B cell (primary cell): Measurements from ENCODE around the gene UBQLN2. TPM values are rescaled to one million over a fixed set of nuclear protein-coding genes. Genes with fewer than 3 reads are reported as not detected.

ENCODE experiments used
- ATAC-seq: fragments of 200-7000 bp; cut with Tn5 transposase; one replicate; pipeline ENCODE4 v1.10.0; 2021; ENCODE audit warnings: low read depth, mild to moderate bottlenecking, moderate number of reproducible peaks, moderate library complexity
- CTCF ChIA-PET: fragments of 350-600 bp; sonication (Branson Sonifier 250); formaldehyde crosslinking; loops from one replicate; lab custom pipeline; 2021; ENCODE audit warnings: antibody characterized with exemption, inconsistent platforms; lab: Charles Lee
- POLR2A ChIA-PET: fragments of 350-600 bp; sonication (Branson Sonifier 250); formaldehyde crosslinking; loops from one replicate; lab custom pipeline; 2021; ENCODE audit warnings: antibody characterized with exemption; lab: Charles Lee
- DNase-seq: peaks from one replicate; pipeline ENCODE4 v3.0.0; 2013
- H2AFZ ChIP-seq: 2 replicates; pipeline ENCODE4 v1.6.1; 2012; ENCODE audit warnings: mild to moderate bottlenecking, low read depth, low read length; ENCODE audit not compliant: insufficient read depth, poor library complexity, severe bottlenecking
- H3K27ac ChIP-seq, 2 donors: 1 replicate in 1 of 2; 2 replicates in 1 of 2; pipeline ENCODE4 v1.5.1; 2012 to 2013; ENCODE audit warnings: low read length in 2 of 2, mild to moderate bottlenecking in 2 of 2, moderate library complexity in 1 of 2
- H3K27me3 ChIP-seq, 4 experiments: fragments of 200-600 bp in 1 of 4; sonication (generic) in 1 of 4; replicated peaks in 1 of 4; 1 replicate in 2 of 4; 2 replicates in 2 of 4; pipeline versions ENCODE4 v1.6.1 to v1.7.0; 2013 to 2016; ENCODE audit warnings: low read length in 3 of 4, mild to moderate bottlenecking in 2 of 4, mixed read lengths in 1 of 4, moderate library complexity in 1 of 4; ENCODE audit not compliant: insufficient read depth in 4 of 4, control insufficient read depth in 3 of 4; ENCODE audit errors: control extremely low read depth in 1 of 4
- H3K36me3 ChIP-seq, 2 experiments: replicated peaks in 1 of 2; 1 replicate in 1 of 2; 2 replicates in 1 of 2; pipeline versions ENCODE4 v1.6.1 to v1.7.1; 2013; ENCODE audit warnings: low read length in 1 of 2; ENCODE audit not compliant: insufficient read depth in 2 of 2, control insufficient read depth in 1 of 2; ENCODE audit errors: control extremely low read depth in 1 of 2, extremely low read depth in 1 of 2
- H3K4me1 ChIP-seq, 2 donors: fragments of 200-600 bp in 1 of 2; sonication (generic) in 1 of 2; 1 replicate in 1 of 2; 2 replicates in 1 of 2; pipeline versions ENCODE4 v1.5.1 to v1.6.1; 2013 to 2017; ENCODE audit warnings: low read length in 2 of 2; ENCODE audit not compliant: control insufficient read depth in 2 of 2, insufficient read depth in 2 of 2
- H3K4me2 ChIP-seq: replicated peaks from 2 replicates; pipeline ENCODE3; 2012; ENCODE audit warnings: mild to moderate bottlenecking, low read depth, low read length; ENCODE audit not compliant: poor library complexity, severe bottlenecking
- H3K4me3 ChIP-seq, 5 experiments: fragments of 200-600 bp in 1 of 5; sonication (generic) in 1 of 5; 1 replicate in 3 of 5; 2 replicates in 2 of 5; pipeline versions ENCODE4 v1.5.1 to v1.7.0; 2011 to 2016; ENCODE audit warnings: low read length in 4 of 5, mild to moderate bottlenecking in 4 of 5, low read depth in 2 of 5, control low read depth in 1 of 5, moderate library complexity in 1 of 5; ENCODE audit not compliant: insufficient read depth in 1 of 5; ENCODE audit errors: control extremely low read depth in 1 of 5, extremely low read depth in 1 of 5
- H3K79me2 ChIP-seq: fragments of 200-600 bp; sonication (generic); one replicate; pipeline ENCODE4 v1.6.0; 2016; ENCODE audit warnings: low read length; ENCODE audit not compliant: control insufficient read depth, insufficient read depth
- H3K9ac ChIP-seq: fragments of 200-600 bp; sonication (generic); 2 replicates; pipeline ENCODE4 v1.6.1; 2017; ENCODE audit warnings: mild to moderate bottlenecking, low read length, moderate library complexity
- H3K9me3 ChIP-seq, 3 donors: one replicate each; pipeline versions ENCODE4 v1.6.1 to v1.7.1; 2013; ENCODE audit warnings: low read length in 2 of 3; ENCODE audit not compliant: control insufficient read depth in 2 of 3, insufficient read depth in 1 of 3; ENCODE audit errors: control extremely low read depth in 1 of 3
- H4K20me1 ChIP-seq: 2 replicates; pipeline ENCODE4 v1.6.0; 2012; ENCODE audit warnings: mild to moderate bottlenecking, low read length; ENCODE audit not compliant: insufficient read depth, control insufficient read depth, poor library complexity, severe bottlenecking
- H3K27ac Mint-ChIP-seq: one replicate; pipeline ENCODE4 v1.8.0; 2021; ENCODE audit warnings: mixed read lengths
- H3K27me3 Mint-ChIP-seq: one replicate; pipeline ENCODE4 v1.8.0; 2021; ENCODE audit warnings: mixed read lengths
- H3K4me1 Mint-ChIP-seq: one replicate; pipeline ENCODE4 v1.8.0; 2021; ENCODE audit warnings: mixed read lengths
- H3K4me3 Mint-ChIP-seq: one replicate; pipeline ENCODE4 v1.8.0; 2021; ENCODE audit warnings: mixed read lengths
- H3K9me3 Mint-ChIP-seq: one replicate; pipeline ENCODE4 v1.8.0; 2022; ENCODE audit warnings: mixed read lengths; ENCODE audit not compliant: insufficient read depth
- EZH2 ChIP-seq: IDR thresholded peaks from 2 replicates; pipeline ENCODE4 v1.6.1; 2012; ENCODE audit warnings: borderline replicate concordance, low read depth, mild to moderate bottlenecking, moderate library complexity, low read length; ENCODE audit not compliant: insufficient read depth, poor library complexity, severe bottlenecking
- WGBS: methylation state at CpG from one replicate; pipeline ENCODE4 v1.1.5; 2013; ENCODE audit warnings: missing lambda C conversion rate; ENCODE audit not compliant: insufficient coverage; 5-methylcytosine and 5-hydroxymethylcytosine counted together
- intact Hi-C: fragments of 100-400 bp; cut with micrococcal nuclease; formaldehyde crosslinking; loops from one replicate; pipeline ENCODE4 v1.10.0; 2022
- polyA plus RNA-seq: library from polyadenylated mRNA; depleted of rRNA; stranded (reverse); fragments of >200 nt; gene quantifications from 2 replicates; pipeline ENCODE4 v1.2.3, GENCODE V29; 2012
- total RNA-seq, 2 donors: library from RNA; stranded (reverse); fragments of 120-200 nt in 1 of 2; gene quantifications; 1 replicate in 1 of 2; 2 replicates in 1 of 2; pipeline versions ENCODE4 v1.2.3 to v1.2.4, GENCODE V29; 2013 to 2022
- TF ChIP-seq, protein P1 (sequence below): fragments of 200-600 bp; IDR thresholded peaks from one replicate; pipeline ENCODE4 v1.8.0; 2022; ENCODE audit warnings: antibody characterized with exemption, mild to moderate bottlenecking

UBQLN2 gene
- total and polyA plus RNA-seq, 2 donors (not counting 1 experiment from before 2014, with no cell fraction given), result 22.4 to 33.8 TPM

DNA sequence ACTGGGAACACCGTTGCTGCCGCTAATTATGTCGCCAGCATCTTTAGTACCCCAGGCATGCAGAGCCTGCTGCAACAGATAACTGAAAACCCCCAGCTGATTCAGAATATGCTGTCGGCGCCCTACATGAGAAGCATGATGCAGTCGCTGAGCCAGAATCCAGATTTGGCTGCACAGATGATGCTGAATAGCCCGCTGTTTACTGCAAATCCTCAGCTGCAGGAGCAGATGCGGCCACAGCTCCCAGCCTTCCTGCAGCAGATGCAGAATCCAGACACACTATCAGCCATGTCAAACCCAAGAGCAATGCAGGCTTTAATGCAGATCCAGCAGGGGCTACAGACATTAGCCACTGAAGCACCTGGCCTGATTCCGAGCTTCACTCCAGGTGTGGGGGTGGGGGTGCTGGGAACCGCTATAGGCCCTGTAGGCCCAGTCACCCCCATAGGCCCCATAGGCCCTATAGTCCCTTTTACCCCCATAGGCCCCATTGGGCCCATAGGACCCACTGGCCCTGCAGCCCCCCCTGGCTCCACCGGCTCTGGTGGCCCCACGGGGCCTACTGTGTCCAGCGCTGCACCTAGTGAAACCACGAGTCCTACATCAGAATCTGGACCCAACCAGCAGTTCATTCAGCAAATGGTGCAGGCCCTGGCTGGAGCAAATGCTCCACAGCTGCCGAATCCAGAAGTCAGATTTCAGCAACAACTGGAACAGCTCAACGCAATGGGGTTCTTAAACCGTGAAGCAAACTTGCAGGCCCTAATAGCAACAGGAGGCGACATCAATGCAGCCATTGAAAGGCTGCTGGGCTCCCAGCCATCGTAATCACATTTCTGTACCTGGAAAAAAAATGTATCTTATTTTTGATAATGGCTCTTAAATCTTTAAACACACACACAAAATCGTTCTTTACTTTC, 1.8 kb downstream of the UBQLN2 start:
- Mint-ChIP-seq H3K9me3 (no peaks in the 10 kb centered on the region), H3K4me3 (peak overlapping the region; percentile 93), H3K27me3 (no peaks in the 10 kb centered on the region), H3K27ac (peak overlapping the region; percentile 97), H3K4me1 (peaks cover 37% of the 10 kb centered on the region)
- ChIA-PET CTCF (no interaction called here), POLR2A (no interaction called here)
- 14% methylated on average over 15 of the region's 20 CpGs for WGBS
- DNase-seq, result no peak
- Histone ChIP-seq H3K27ac (peak overlapping the region; percentile 6 to 44), H3K4me1 (peaks cover 17 to 28% of the 10 kb centered on the region in 2 donors), H3K27me3 (no peaks in the 10 kb centered on the region), H3K36me3 (peaks cover 3% of the 10 kb centered on the region in 2 experiments), H3K9ac (peak overlapping the region; percentile 90), H3K9me3 (no peaks in the 10 kb centered on the region), H3K79me2 (peaks cover 39% of the 10 kb centered on the region), H3K4me2 (peak overlapping the region; percentile 80), H2AFZ (no peak overlapping the region), H3K4me3 (peak overlapping the region; percentile 65 to 85 (median 75)), H4K20me1 (no peaks in the 10 kb centered on the region)
- intact Hi-C loops, result loop anchor here (2.0 to 5.0 kb wide), 6 partner anchors 14 to 1758 kb away; partner anchors contain the start of genes KLF8, MAGED2, RRAGB and SPIN3
- no peak for TF ChIP-seq EZH2
- TF ChIP-seq, protein P1, sequence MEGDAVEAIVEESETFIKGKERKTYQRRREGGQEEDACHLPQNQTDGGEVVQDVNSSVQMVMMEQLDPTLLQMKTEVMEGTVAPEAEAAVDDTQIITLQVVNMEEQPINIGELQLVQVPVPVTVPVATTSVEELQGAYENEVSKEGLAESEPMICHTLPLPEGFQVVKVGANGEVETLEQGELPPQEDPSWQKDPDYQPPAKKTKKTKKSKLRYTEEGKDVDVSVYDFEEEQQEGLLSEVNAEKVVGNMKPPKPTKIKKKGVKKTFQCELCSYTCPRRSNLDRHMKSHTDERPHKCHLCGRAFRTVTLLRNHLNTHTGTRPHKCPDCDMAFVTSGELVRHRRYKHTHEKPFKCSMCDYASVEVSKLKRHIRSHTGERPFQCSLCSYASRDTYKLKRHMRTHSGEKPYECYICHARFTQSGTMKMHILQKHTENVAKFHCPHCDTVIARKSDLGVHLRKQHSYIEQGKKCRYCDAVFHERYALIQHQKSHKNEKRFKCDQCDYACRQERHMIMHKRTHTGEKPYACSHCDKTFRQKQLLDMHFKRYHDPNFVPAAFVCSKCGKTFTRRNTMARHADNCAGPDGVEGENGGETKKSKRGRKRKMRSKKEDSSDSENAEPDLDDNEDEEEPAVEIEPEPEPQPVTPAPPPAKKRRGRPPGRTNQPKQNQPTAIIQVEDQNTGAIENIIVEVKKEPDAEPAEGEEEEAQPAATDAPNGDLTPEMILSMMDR, result no peak
- no peak for ATAC-seq
